Endothelial cell of umbilical vein (primary cell): ENCODE results near the gene CXCL10. TPM values are rescaled to one million over a fixed set of nuclear protein-coding genes. Genes with fewer than 3 reads are reported as not detected.

ENCODE experiments used
- BruUV-seq: library from RNA; stranded (reverse); fragments of 400-500 nt; replicated peaks from 2 replicates; lab custom pipeline; 2021; lab: Mats Ljungman, UMichigan
- CTCF ChIA-PET: fragments of 300-600, 350-600 bp; sonication (Branson Sonifier 250); formaldehyde crosslinking; loops from one replicate; lab custom pipeline; 2021; ENCODE audit warnings: antibody characterized with exemption, inconsistent platforms; lab: Charles Lee
- POLR2A ChIA-PET: fragments of 300-600, 350-600 bp; sonication (Branson Sonifier 250); formaldehyde crosslinking; loops from one replicate; lab custom pipeline; 2021; ENCODE audit warnings: antibody characterized with exemption, inconsistent platforms; lab: Charles Lee
- DNase-seq: peaks from one replicate; pipeline ENCODE4 v3.0.0-alpha.2; 2011; ENCODE audit warnings: low read depth, low spot score
- FAIRE-seq: peaks from 2 replicates; lab custom pipeline; 2011; peaks lifted over from hg19 to GRCh38; lab: Jason Lieb, UNC
- H2AFZ ChIP-seq: 2 replicates; pipeline ENCODE4 v1.6.0; 2012; ENCODE audit warnings: low read depth, low read length, control low read depth, inconsistent platforms
- H3K27ac ChIP-seq: 2 replicates; pipeline ENCODE4 v1.5.1; 2011; ENCODE audit warnings: low read depth, mild to moderate bottlenecking, control low read depth, low read length, moderate library complexity; ENCODE audit not compliant: insufficient read depth
- H3K27me3 ChIP-seq, 2 experiments: 2 replicates each; pipeline versions ENCODE4 v1.6.0 to v1.6.1; 2011; ENCODE audit warnings: low read length in 2 of 2, mixed read lengths in 1 of 2; ENCODE audit not compliant: control insufficient read depth in 2 of 2, insufficient read depth in 2 of 2
- H3K36me3 ChIP-seq, 2 experiments: 2 replicates in 1 of 2; 3 replicates in 1 of 2; pipeline ENCODE4 v1.5.1; 2011; ENCODE audit warnings: low read length in 2 of 2, mild to moderate bottlenecking in 1 of 2, moderate library complexity in 1 of 2; ENCODE audit not compliant: control insufficient read depth in 2 of 2, insufficient read depth in 2 of 2; ENCODE audit errors: extremely low read depth in 1 of 2
- H3K4me1 ChIP-seq: 3 replicates; pipeline ENCODE4 v1.5.1; 2011; ENCODE audit warnings: mild to moderate bottlenecking, low read length; ENCODE audit not compliant: control insufficient read depth, insufficient read depth; ENCODE audit errors: extremely low read depth
- H3K4me2 ChIP-seq: 2 replicates; pipeline ENCODE4 v1.6.1; 2011; ENCODE audit warnings: low read length, control low read depth, mixed read lengths; ENCODE audit not compliant: insufficient read depth
- H3K4me3 ChIP-seq, 3 experiments: fragments of 200-600 bp in 1 of 3; sonication (generic), shearing (Covaris generic) in 1 of 3; replicated peaks in 1 of 3; 2 replicates each; pipeline ENCODE4 v1.5.1; 2011 to 2016; ENCODE audit warnings: control low read depth in 3 of 3, low read length in 3 of 3, mild to moderate bottlenecking in 2 of 3, inconsistent platforms in 1 of 3, low read depth in 1 of 3, moderate library complexity in 1 of 3; ENCODE audit not compliant: insufficient read depth in 1 of 3
- H3K79me2 ChIP-seq: 2 replicates; pipeline ENCODE4 v1.6.0; 2012; ENCODE audit warnings: low read length, inconsistent platforms; ENCODE audit not compliant: control insufficient read depth, insufficient read depth
- H3K9ac ChIP-seq: replicated peaks from 2 replicates; pipeline ENCODE3; 2011; ENCODE audit warnings: low read length, control low read depth; ENCODE audit not compliant: insufficient read depth; ENCODE audit errors: extremely low read depth
- H3K9me1 ChIP-seq: replicated peaks from 3 replicates; pipeline ENCODE4 v1.6.0; 2011; ENCODE audit warnings: mild to moderate bottlenecking, low read length; ENCODE audit not compliant: control insufficient read depth, insufficient read depth; ENCODE audit errors: extremely low read depth
- H3K9me3 ChIP-seq: replicated peaks from 2 replicates; pipeline ENCODE4 v1.5.1; 2012; ENCODE audit warnings: low read length, inconsistent platforms; ENCODE audit not compliant: control insufficient read depth, insufficient read depth
- H4K20me1 ChIP-seq: replicated peaks from 2 replicates; pipeline ENCODE3; 2011; ENCODE audit warnings: mild to moderate bottlenecking, low read length; ENCODE audit not compliant: control insufficient read depth, insufficient read depth; ENCODE audit errors: extremely low read depth
- EZH2 ChIP-seq: IDR thresholded peaks from 2 replicates; pipeline ENCODE4 v1.6.1; 2012; ENCODE audit warnings: borderline replicate concordance, low read depth, mild to moderate bottlenecking, moderate library complexity, low read length, inconsistent platforms; ENCODE audit not compliant: severe bottlenecking
- FOS ChIP-seq: IDR thresholded peaks from 2 replicates; pipeline ENCODE4 v1.6.1; 2011; ENCODE audit warnings: mild to moderate bottlenecking, low read length, moderate library complexity, borderline replicate concordance; ENCODE audit not compliant: insufficient read depth
- GATA2 ChIP-seq: IDR thresholded peaks from 2 replicates; pipeline ENCODE4 v1.7.0; 2011; ENCODE audit warnings: low read depth, mild to moderate bottlenecking, moderate library complexity, mixed read lengths, low read length; ENCODE audit not compliant: insufficient read length, insufficient read depth
- JUN ChIP-seq: IDR thresholded peaks from 2 replicates; pipeline ENCODE4 v1.6.1; 2011; ENCODE audit warnings: borderline replicate concordance, low read depth; ENCODE audit not compliant: insufficient read length, insufficient read depth
- MYC ChIP-seq: IDR thresholded peaks from one replicate; pipeline ENCODE4 v1.6.1; 2011; ENCODE audit warnings: mild to moderate bottlenecking, low read depth, low read length
- POLR2A ChIP-seq: IDR thresholded peaks from 2 replicates; pipeline ENCODE4 v1.6.1; 2012; ENCODE audit warnings: low read depth, mild to moderate bottlenecking, control low read depth, low read length
- POLR2AphosphoS5 ChIP-seq: IDR thresholded peaks from 2 replicates; pipeline ENCODE4 v1.6.1; 2012; ENCODE audit warnings: low read depth, mild to moderate bottlenecking, control low read depth, low read length, moderate library complexity; ENCODE audit not compliant: insufficient read depth
- dilution Hi-C: fragments of 300-500 bp; cut with MboI; formaldehyde crosslinking; loops from one replicate; pipeline ENCODE4 v1.15.0; 2019; ENCODE audit warnings: low sequenced_read_pairs; ENCODE audit not compliant: extremely low pct_ligation_motif_present
- intact Hi-C: fragments of 100-400 bp; cut with micrococcal nuclease; formaldehyde crosslinking; loops from one replicate; pipeline ENCODE4 v1.10.0; 2022
- polyA plus RNA-seq, 4 experiments: library from polyadenylated mRNA; depleted of rRNA in 3 of 4; stranded (reverse) in 3 of 4; unstranded in 1 of 4; fragments of >200 nt; gene quantifications; 2 replicates each; pipeline versions ENCODE4 v1.2.1 to v1.2.3, GENCODE V29; 2011 to 2012; ENCODE audit warnings: missing spikeins in 1 of 4
- total RNA-seq: library from RNA; stranded (reverse); gene quantifications from 2 replicates; pipeline ENCODE4 v1.2.3, GENCODE V29; 2021
- TF ChIP-seq, protein P1 (sequence below): IDR thresholded peaks from 2 replicates; pipeline ENCODE4 v1.6.1; 2011; ENCODE audit not compliant: insufficient read depth, insufficient read length
- TF ChIP-seq, protein P2 (sequence below), 2 donors: IDR thresholded peaks; 1 replicate in 1 of 2; 2 replicates in 1 of 2; pipeline ENCODE4 v1.5.1; 2011; ENCODE audit warnings: low read length in 2 of 2, mild to moderate bottlenecking in 2 of 2, moderate library complexity in 2 of 2, control low read depth in 1 of 2, inconsistent platforms in 1 of 2, low read depth in 1 of 2; ENCODE audit not compliant: insufficient read depth in 1 of 2; ENCODE audit errors: extremely low read depth in 1 of 2

The CXCL10 gene
- total and polyA plus RNA-seq, 2 donors (not counting 3 experiments of a cell fraction or from before 2014, with no cell fraction given), result 0.18 TPM; not detected in 1

DNA sequence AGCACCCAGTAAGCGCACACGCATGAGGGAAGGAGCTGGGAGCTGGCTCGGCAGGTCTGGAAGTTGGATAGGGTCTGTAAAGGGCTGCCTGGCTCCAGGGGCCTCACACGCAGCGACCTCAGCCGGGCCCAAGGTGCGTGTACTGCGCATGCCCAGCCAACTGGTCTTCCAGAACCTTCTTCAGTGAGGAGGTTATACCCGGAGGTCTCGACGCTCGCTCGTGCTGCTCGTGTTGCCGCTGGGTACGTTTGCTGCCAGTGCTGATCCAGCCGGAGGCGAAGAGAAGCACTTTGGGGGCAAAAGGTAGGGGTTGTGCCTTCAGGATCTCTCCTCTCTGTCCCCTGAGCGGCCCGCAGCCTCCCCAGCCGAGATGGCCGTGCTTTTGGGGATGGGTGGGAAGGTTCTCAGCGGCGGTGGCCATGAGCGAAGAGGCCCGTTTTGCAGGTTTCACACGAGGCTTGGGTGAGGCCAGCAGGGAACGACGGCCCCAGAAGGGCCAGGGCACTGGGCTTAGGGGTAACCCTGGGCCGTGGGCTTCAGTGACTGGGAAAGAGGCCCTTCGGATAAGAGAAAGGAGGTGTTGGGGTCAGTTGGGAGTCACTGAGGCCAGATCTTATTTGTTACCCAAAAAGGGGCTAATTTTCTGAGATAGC is 12.2 kb downstream of the CXCL10 start:
- no peak overlapping the region for H3K9ac ChIP-seq
- no peak overlapping the region for H3K4me2 ChIP-seq
- H3K9me3 ChIP-seq, result no peaks in the 10 kb centered on the region
- DNase-seq, result no peak
- peaks cover 5% of the 10 kb centered on the region for H3K4me1 ChIP-seq
- H3K27me3 ChIP-seq, result peaks cover 0 to 3% of the 10 kb centered on the region in 2 experiments
- intact Hi-C loops (no loop called here), dilution Hi-C loops (no loop called here)
- no peaks in the 10 kb centered on the region for H3K36me3 ChIP-seq
- H2AFZ ChIP-seq, result no peak overlapping the region
- no peaks in the 10 kb centered on the region for H3K79me2 ChIP-seq
- FAIRE-seq, result no peak
- no TSS peak for BruUV-seq
- H3K27ac ChIP-seq, result no peak overlapping the region
- H3K9me1 ChIP-seq, result no peaks in the 10 kb centered on the region
- H3K4me3 ChIP-seq, result no peak overlapping the region
- H4K20me1 ChIP-seq, result no peaks in the 10 kb centered on the region
- ChIA-PET CTCF (interaction anchor here (2.0 kb wide), 1 partner anchor 15 kb away, joined by 13 read pairs; no protein-coding TSS in a partner anchor), POLR2A (no interaction called here)
- TF ChIP-seq MYC (no peak), JUN (no peak), GATA2 (no peak), POLR2A (no peak), EZH2 (no peak), POLR2AphosphoS5 (no peak)
- TF ChIP-seq, protein P1, sequence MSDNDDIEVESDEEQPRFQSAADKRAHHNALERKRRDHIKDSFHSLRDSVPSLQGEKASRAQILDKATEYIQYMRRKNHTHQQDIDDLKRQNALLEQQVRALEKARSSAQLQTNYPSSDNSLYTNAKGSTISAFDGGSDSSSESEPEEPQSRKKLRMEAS, result no peak

DNA sequence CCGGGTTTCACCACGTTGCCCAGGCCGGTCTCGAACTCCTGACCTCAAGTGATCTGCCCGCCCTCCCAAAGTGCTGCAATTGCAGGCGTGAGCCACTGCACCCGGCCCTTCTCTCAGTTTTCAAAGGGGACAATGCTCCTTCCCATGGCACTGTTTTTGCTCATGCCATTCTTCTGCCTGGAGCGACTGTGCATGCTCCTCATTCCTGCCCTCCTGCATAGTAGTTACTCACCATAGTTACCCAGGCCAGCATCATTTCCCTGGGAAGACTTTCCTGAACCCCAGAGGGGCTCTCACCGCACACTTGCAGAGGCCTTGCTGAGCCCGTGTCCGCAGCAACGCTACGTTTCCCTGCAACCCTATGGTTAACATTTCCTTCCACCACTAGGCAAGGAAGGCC is 12.7 kb downstream of the CXCL10 start:
- Histone ChIP-seq H3K4me3 (no peak overlapping the region), H3K9me1 (no peaks in the 10 kb centered on the region), H4K20me1 (no peaks in the 10 kb centered on the region), H3K4me1 (peaks cover 5% of the 10 kb centered on the region), H3K4me2 (no peak overlapping the region), H3K27me3 (peaks cover 0 to 3% of the 10 kb centered on the region in 2 experiments), H3K36me3 (no peaks in the 10 kb centered on the region), H3K79me2 (no peaks in the 10 kb centered on the region), H3K9me3 (no peaks in the 10 kb centered on the region), H3K9ac (no peak overlapping the region), H3K27ac (no peak overlapping the region), H2AFZ (no peak overlapping the region)
- TF ChIP-seq GATA2, result no peak
- no peak for TF ChIP-seq POLR2AphosphoS5
- TF ChIP-seq EZH2, result no peak
- no peak for TF ChIP-seq FOS
- TF ChIP-seq, protein P1, result no peak
- TF ChIP-seq, protein P2, sequence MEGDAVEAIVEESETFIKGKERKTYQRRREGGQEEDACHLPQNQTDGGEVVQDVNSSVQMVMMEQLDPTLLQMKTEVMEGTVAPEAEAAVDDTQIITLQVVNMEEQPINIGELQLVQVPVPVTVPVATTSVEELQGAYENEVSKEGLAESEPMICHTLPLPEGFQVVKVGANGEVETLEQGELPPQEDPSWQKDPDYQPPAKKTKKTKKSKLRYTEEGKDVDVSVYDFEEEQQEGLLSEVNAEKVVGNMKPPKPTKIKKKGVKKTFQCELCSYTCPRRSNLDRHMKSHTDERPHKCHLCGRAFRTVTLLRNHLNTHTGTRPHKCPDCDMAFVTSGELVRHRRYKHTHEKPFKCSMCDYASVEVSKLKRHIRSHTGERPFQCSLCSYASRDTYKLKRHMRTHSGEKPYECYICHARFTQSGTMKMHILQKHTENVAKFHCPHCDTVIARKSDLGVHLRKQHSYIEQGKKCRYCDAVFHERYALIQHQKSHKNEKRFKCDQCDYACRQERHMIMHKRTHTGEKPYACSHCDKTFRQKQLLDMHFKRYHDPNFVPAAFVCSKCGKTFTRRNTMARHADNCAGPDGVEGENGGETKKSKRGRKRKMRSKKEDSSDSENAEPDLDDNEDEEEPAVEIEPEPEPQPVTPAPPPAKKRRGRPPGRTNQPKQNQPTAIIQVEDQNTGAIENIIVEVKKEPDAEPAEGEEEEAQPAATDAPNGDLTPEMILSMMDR (IDR thresholded peaks at IDR 0.05; ENCODE audit: extremely low read depth in 1 of 2, insufficient read depth in 1 of 2, low read depth in 1 of 2, low read length in 2 of 2), result no peak
- TF ChIP-seq JUN, result no peak
- no peak for TF ChIP-seq POLR2A
- no peak for TF ChIP-seq MYC
- BruUV-seq, result no TSS peak
- dilution Hi-C loops (no loop called here), intact Hi-C loops (no loop called here)
- FAIRE-seq (no peak), DNase-seq (no peak)
- CTCF ChIA-PET, result interaction anchor here (0.7 to 2.0 kb wide), 3 partner anchors 15 to 48 kb away, joined by 3 to 13 read pairs (median 3); no protein-coding TSS in a partner anchor
- POLR2A ChIA-PET, result no interaction called here
